ENCODE data around the gene CEP89.
"Not testable (repeated sequence)": the region's sequence is repeated elsewhere in the genome, so short reads cannot be mapped to it uniquely, and the experiment has no call there.

The CEP89 gene

GRCh38 chr19:32869369-32869965 lies 102.3 kb downstream of the CEP89 start, which contains the start of gene SLC7A9:
SLC7A9 (minus strand) TSS chr19:32869767; CDS start chr19:32868534, 1,233 bp downstream.
- DNase-seq (ENCODE audit: low read depth) = no peak

- DNase-seq (ENCODE audit: low read depth) = no peak
Observed at GRCh38 chr19:32868206-32868950, 103.4 kb downstream of the CEP89 start.

DNA sequence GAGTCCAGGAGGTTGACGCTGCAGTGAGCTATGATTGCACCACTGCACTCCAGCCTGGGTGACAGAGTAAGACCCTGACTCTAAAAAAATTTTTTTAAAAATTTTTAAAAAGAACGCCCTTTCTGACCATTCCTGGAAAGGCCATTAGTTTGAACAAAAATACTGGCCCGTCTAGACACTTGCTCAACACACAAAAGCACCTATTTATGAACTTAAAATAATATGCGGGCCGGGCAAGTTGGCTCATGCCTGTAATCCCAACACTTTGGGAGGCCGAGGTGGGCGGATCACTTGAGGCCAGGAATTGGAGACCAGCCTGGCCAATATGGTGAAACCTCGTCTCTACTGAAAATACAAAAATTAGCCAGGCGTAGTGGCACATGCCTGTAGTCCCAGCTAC lies 104.3 kb downstream of the CEP89 start:
- DNase-seq (ENCODE audit: low read depth) = not testable (repeated sequence)

GRCh38 chr19:32866564-32867265 lies 105.0 kb downstream of the CEP89 start:
- no peak for DNase-seq (ENCODE audit: low read depth)

DNA sequence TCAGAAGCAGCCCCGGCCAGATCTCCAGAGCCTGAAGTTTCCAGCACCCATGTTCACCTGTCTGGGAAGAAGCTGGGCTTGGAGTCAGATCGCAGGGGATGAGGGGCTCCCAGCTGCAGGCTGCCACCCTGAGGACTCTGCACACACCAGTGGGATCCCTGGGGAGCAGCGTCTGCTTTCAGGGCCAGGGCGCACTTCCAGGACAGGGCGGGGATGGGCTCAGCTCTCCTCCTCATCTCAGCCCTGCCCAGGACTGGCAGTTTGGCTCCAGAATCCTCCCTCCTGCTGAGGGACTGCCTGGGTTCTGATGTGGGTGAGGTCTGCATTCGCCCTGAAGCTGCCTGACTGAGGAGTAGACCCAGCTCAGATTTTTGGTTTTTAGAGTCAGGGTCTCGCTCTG lies 105.7 kb downstream of the CEP89 start:
- DNase-seq (ENCODE audit: low read depth) = no peak

DNA sequence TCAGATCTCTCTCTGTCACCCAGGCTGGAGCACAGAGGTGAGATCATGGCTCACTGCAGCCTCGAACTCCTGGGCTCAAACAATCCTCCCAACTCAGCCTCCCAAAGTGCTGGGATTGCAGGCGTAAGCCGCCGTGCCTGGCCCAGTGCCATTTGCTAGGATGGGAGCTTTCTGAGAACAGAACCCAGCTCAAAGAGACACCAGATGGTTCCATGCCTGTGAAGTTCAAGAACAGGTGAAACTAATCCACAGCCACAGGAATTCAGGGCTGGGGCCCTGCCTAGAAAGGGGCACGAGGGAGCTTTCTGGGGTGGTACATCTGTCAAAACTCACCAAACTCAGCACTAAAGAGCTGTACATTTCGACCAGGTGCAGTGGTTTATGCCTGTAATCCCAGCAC lies 106.4 kb downstream of the CEP89 start:
- DNase-seq (ENCODE audit: low read depth) = no peak

DNA sequence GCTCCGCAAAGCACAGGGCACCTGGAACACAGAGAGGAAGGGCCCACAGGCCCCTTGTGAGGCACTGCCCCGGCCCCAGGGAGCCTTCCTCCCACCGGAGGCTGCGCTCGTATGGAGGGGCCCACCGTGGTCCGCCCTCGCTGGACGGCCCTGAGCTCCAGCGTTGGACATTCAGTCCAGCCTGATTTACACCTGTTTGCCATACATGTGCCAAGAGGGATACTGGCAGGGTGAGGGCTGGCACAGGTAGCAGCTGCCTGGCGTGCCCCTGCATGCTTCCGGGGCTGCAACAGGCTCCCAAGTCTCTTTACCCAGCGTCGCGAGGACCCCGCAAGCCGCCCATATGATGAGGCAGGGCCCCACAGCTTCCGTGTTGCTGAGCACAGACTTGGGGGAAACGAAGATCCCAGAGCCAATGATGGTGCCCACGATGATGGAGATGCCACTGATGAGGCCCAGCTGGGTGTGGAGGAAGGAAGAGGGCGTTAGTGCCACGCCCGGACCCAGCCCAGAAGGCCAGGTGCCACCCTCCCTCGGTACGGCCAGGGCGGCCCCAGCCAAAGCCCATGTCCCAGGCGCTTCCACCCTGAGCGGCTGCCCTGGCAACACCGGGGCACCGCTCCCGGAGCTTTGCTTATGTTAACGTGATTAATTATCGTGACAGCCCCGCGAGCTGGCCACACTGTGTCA lies 107.3 kb downstream of the CEP89 start:
- no peak for DNase-seq (ENCODE audit: low read depth)

GRCh38 chr19:32863841-32864240 lies 107.9 kb downstream of the CEP89 start:
- no peak for DNase-seq (ENCODE audit: low read depth)

DNA sequence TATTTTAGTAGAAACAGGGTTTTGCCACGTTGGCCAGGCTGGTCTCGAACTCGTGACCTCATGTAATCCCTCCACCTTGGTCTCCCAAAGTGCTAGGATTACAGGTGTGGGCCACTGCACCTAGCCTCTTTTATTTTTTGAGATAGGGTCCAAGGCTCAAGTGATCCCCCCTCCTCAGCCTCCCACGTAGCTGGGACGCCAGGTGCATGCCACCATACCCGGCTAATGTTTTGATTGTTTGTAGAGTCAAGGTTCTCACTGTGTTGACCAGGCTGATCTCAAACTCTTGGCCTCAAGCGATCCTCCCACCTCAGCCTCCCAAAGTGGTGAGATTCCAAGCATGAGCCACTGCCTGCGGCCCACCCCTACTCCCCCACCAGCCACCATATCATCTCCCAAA lies 108.5 kb downstream of the CEP89 start:
- DNase-seq (ENCODE audit: low read depth) = no peak

- no peak for DNase-seq (ENCODE audit: low read depth)
Observed at GRCh38 chr19:32862741-32863140, 109.0 kb downstream of the CEP89 start.

GRCh38 chr19:32862173-32862572 lies 109.6 kb downstream of the CEP89 start:
- no peak for DNase-seq (ENCODE audit: low read depth)

DNA sequence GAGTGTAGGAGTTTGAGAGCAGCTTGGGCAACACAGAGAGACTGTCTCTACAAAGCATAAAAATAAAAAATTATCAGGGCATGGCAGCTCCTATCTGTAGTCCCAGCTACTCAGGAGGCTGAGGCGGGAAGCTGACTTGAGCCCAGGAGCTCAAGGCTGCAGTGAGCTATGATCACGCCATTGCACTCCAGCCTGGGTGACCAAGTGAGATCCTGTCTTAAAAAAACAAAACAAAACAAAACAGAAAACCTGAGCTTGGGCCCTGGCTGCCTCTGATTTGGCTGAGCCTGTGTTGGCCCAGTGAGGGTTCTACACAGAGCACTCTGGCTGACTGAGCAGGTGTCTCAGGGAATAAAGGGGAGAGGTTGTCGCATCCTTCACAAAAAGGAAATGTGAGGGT lies 110.2 kb downstream of the CEP89 start:
- no peak for DNase-seq (ENCODE audit: low read depth)

DNA sequence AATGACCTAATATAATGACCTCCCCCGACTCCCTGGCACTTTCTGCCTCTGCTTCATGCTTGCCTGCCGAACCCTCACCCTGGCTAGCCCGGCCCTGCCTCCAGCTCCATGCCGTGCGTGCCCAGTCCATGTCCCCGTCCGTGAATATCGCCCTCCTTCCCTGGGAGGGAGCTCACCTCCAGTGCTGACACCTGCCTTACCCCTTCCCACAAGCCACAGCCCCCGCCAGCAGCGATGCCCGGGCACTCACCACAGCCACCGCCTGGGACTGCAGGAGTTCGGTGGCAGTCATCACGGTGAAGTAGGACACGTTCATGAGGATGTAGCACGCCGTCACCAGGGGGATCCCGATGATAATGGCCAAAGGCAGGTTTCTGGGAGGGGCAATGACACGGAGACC lies 112.2 kb downstream of the CEP89 start:
- no peak for DNase-seq (ENCODE audit: low read depth)

DNA sequence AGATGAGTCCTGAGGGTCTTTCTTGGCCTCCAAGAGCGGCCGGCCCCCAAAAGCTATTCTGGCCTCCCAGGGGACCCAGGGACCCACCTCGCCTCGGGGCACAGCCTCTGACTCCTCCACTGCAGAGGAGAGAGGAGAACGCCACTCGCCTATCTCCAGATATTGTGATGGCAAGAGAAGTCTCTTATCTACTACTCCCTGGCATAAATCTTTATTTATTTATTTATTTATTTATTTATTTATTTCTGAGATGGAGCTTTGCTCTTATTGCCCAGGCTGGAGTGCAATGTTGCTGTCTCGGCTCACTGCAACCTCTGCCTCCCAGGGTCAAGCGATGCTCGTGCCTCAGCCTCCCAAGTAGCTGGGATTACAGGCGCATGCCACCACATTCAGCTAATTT lies 113.2 kb downstream of the CEP89 start:
- no peak for DNase-seq (ENCODE audit: low read depth)

DNA sequence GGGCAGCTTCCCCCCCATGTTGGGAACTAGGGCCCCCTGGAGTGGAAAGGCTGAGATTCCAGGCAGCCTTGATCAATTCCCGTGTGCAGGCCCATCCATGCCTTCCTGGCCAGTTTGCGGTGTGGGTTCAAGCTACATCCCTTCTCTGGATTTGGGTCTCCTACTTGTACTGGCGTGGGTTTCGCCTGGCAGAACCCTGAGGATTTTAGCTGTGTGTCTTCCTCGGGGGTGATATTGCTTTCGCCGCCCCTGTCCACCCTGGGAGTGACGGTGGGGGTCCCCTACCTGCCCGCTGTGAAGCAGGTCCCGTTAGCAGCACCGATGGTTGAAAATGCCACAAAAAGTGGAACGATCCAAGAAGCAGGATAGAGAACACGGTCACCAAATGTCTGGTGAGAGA lies 113.6 kb downstream of the CEP89 start:
- DNase-seq (ENCODE audit: low read depth) = no peak

- DNase-seq (ENCODE audit: low read depth) = no peak
Observed at GRCh38 chr19:32857584-32857983, 114.2 kb downstream of the CEP89 start.

GRCh38 chr19:32856818-32857217 lies 114.9 kb downstream of the CEP89 start:
- DNase-seq (ENCODE audit: low read depth) = not testable (repeated sequence)

GRCh38 chr19:32852216-32852615 lies 119.5 kb downstream of the CEP89 start:
- DNase-seq (ENCODE audit: low read depth) = no peak

- DNase-seq (ENCODE audit: low read depth) = not testable (repeated sequence)
Observed at GRCh38 chr19:32848035-32848434, 123.7 kb downstream of the CEP89 start.

GRCh38 chr19:32843716-32844245 lies 128.0 kb downstream of the CEP89 start:
- DNase-seq (ENCODE audit: low read depth) = no peak

GRCh38 chr19:32842061-32842460 lies 129.7 kb downstream of the CEP89 start:
- no peak for DNase-seq (ENCODE audit: low read depth)

DNA sequence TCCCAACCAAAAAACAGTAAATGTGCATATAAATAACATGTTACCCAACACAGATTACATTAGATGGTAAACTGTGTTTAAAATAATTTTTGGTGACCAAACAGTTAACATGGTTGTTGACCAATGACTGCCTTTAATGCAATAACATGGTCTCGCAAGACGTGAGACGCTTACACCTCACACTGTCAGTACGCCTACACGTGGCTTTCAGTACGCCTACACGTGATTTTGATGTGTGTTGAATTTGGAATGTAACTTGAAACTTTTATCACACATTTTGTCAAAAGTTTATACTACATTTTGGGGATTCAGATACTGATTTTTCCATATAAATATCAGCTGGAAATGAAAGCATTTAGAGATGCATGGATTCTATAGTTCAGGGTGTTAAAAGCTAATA lies 134.2 kb downstream of the CEP89 start:
- no peak for DNase-seq (ENCODE audit: low read depth)
